HCEC 1CT (cell line): ENCODE measurements around the gene CLRN2.
A peak's percentile ranks its signal among the peaks of the same experiment; 100 is the strongest.

ENCODE experiments used
- DNase-seq: peaks from one replicate; pipeline ENCODE4 v3.0.0-alpha.2; 2017

CLRN2 gene

GRCh38 chr4:17514865-17515264, at the start of gene CLRN2:
CLRN2 (plus strand) TSS chr4:17515165; CDS start chr4:17515267, 102 bp downstream.
- no peak for DNase-seq

GRCh38 chr4:17468619-17469221, 46.2 kb upstream of the CLRN2 start:
- peak; percentile 9 for DNase-seq

GRCh38 chr4:17469931-17470674, 44.9 kb upstream of the CLRN2 start:
- DNase-seq = no peak

- peak; percentile 48 for DNase-seq
Measured at GRCh38 chr4:17475481-17475880, 39.5 kb upstream of the CLRN2 start.

GRCh38 chr4:17476853-17477252, 38.1 kb upstream of the CLRN2 start:
- DNase-seq = no peak

GRCh38 chr4:17477774-17478472, 37.0 kb upstream of the CLRN2 start:
- no peak for DNase-seq

- DNase-seq = no peak
Measured at GRCh38 chr4:17480210-17480927, 34.6 kb upstream of the CLRN2 start.

- no peak for DNase-seq
Measured at GRCh38 chr4:17480955-17481354, 34.0 kb upstream of the CLRN2 start.

GRCh38 chr4:17482716-17483115, 32.2 kb upstream of the CLRN2 start:
- no peak for DNase-seq

GRCh38 chr4:17489123-17489522, 25.8 kb upstream of the CLRN2 start:
- no peak for DNase-seq

GRCh38 chr4:17489721-17490120, 25.2 kb upstream of the CLRN2 start:
- DNase-seq = no peak

GRCh38 chr4:17490575-17491059, 24.3 kb upstream of the CLRN2 start:
- DNase-seq = no peak

- DNase-seq = no peak
Measured at GRCh38 chr4:17491196-17491595, 23.8 kb upstream of the CLRN2 start.

- no peak for DNase-seq
Measured at GRCh38 chr4:17492058-17492741, 22.8 kb upstream of the CLRN2 start.

- DNase-seq = no peak
Measured at GRCh38 chr4:17492876-17493275, 22.1 kb upstream of the CLRN2 start.

GRCh38 chr4:17493619-17494018, 21.3 kb upstream of the CLRN2 start:
- no peak for DNase-seq

- peak; percentile 68 for DNase-seq
Measured at GRCh38 chr4:17494258-17495190, 20.4 kb upstream of the CLRN2 start.

GRCh38 chr4:17497890-17498523, 17.0 kb upstream of the CLRN2 start:
- DNase-seq = no peak

GRCh38 chr4:17500574-17500973, 14.4 kb upstream of the CLRN2 start:
- DNase-seq = no peak

- no peak for DNase-seq
Measured at GRCh38 chr4:17502756-17503155, 12.2 kb upstream of the CLRN2 start.

GRCh38 chr4:17504081-17504480, 10.9 kb upstream of the CLRN2 start:
- no peak for DNase-seq
